HG02852 (cell line): ENCODE data around the gene RTEL1.
A peak's percentile ranks its signal among the peaks of the same experiment; 100 is the strongest.
"Not testable (repeated sequence)": the region's sequence is repeated elsewhere in the genome, so short reads cannot be mapped to it uniquely, and the experiment has no call there.

Experiments
- ATAC-seq: cut with Tn5 transposase; IDR thresholded peaks from one replicate; pipeline ENCODE4 v1.9.1; 2021; ENCODE audit warnings: mild to moderate bottlenecking, moderate library complexity; ENCODE audit not compliant: unreplicated experiment

Gene RTEL1

GRCh38 chr20:63627751-63628245, 30.3 kb upstream of the RTEL1 start:
- ATAC-seq = no peak

- ATAC-seq = no peak
These were observed 29.7 kb upstream of the RTEL1 start for GRCh38 chr20:63628246-63628975.

GRCh38 chr20:63630956-63631355, 27.2 kb upstream of the RTEL1 start:
- ATAC-seq = not testable (repeated sequence)

- not testable (repeated sequence) for ATAC-seq
These were observed 26.7 kb upstream of the RTEL1 start for GRCh38 chr20:63631426-63631825.

GRCh38 chr20:63633732-63634131, 24.4 kb upstream of the RTEL1 start:
- no peak for ATAC-seq

- no peak for ATAC-seq
These were observed 22.5 kb upstream of the RTEL1 start for GRCh38 chr20:63635431-63636141.

GRCh38 chr20:63636752-63637628, 21.1 kb upstream of the RTEL1 start:
- no peak for ATAC-seq

GRCh38 chr20:63639093-63639975, 18.8 kb upstream of the RTEL1 start:
- ATAC-seq = no peak

- no peak for ATAC-seq
These were observed 18.0 kb upstream of the RTEL1 start for GRCh38 chr20:63640086-63640485.

GRCh38 chr20:63640686-63641085, 17.4 kb upstream of the RTEL1 start:
- ATAC-seq = not testable (repeated sequence)

GRCh38 chr20:63641146-63641791, 16.8 kb upstream of the RTEL1 start:
- ATAC-seq = peak; percentile 23

- peak; percentile 75 for ATAC-seq
These were observed 16.2 kb upstream of the RTEL1 start for GRCh38 chr20:63641792-63642523.

- peak; percentile 2 for ATAC-seq
These were observed 15.4 kb upstream of the RTEL1 start for GRCh38 chr20:63642527-63643247.

- ATAC-seq = no peak
These were observed 14.6 kb upstream of the RTEL1 start for GRCh38 chr20:63643499-63643898.

GRCh38 chr20:63643946-63644345, 14.2 kb upstream of the RTEL1 start:
- no peak for ATAC-seq

- ATAC-seq = no peak
These were observed 12.9 kb upstream of the RTEL1 start for GRCh38 chr20:63645218-63645617.

- ATAC-seq = no peak
These were observed 9.9 kb upstream of the RTEL1 start for GRCh38 chr20:63648190-63648589.

- no peak for ATAC-seq
These were observed 9.1 kb upstream of the RTEL1 start for GRCh38 chr20:63648895-63649589.
